Mucosa of descending colon (tissue), 3 donors: Measurements from ENCODE around the gene PLK1. TPM values are rescaled to one million over a fixed set of nuclear protein-coding genes. Genes with fewer than 3 reads are reported as not detected.

Experiments
- ATAC-seq: fragments of 200-7000 bp; cut with Tn5 transposase; one replicate; pipeline ENCODE4 v1.9.1; 2020; ENCODE audit warnings: mild to moderate bottlenecking, moderate library complexity
- DNase-seq, 3 donors: peaks; one replicate each; pipeline ENCODE4 v3.0.0-alpha.2; 2020
- H3K36me3 ChIP-seq: fragments of 200-600 bp; one replicate; pipeline ENCODE4 v1.8.0; 2021; ENCODE audit warnings: low read depth, mild to moderate bottlenecking
- H3K4me1 ChIP-seq: fragments of 200-600 bp; one replicate; pipeline ENCODE4 v1.8.0; 2021; ENCODE audit warnings: low read depth, mild to moderate bottlenecking
- H3K4me3 ChIP-seq: fragments of 200-600 bp; one replicate; pipeline ENCODE4 v1.8.0; 2021; ENCODE audit warnings: mild to moderate bottlenecking
- H3K9me3 ChIP-seq: fragments of 200-600 bp; one replicate; pipeline ENCODE4 v1.8.0; 2021; ENCODE audit warnings: mild to moderate bottlenecking
- intact Hi-C, 2 donors: fragments of 100-400 bp; cut with DNase I in 1 of 2; cut with micrococcal nuclease in 1 of 2; formaldehyde crosslinking; loops; one replicate each; pipeline versions ENCODE4 v1.11.0 to v1.11.1; 2022; cut with DNase I, micrococcal nuclease
- total RNA-seq, 3 donors: library from RNA; stranded (reverse); fragmentation: NEBNext Ultra II Directional in 2 of 3; extraction: Animal tissue kit (Norgen Biotek cat#: 25700) in 2 of 3; gene quantifications; one replicate each; pipeline versions ENCODE4 v1.2.1 to v1.2.4, GENCODE V29; 2021 to 2023
- TF ChIP-seq, protein P1 (sequence below): fragments of 200-600 bp; IDR thresholded peaks from one replicate; pipeline ENCODE4 v1.8.0; 2022; ENCODE audit warnings: antibody characterized with exemption, mild to moderate bottlenecking
- donor health status: DM: no; HTN: no; CAD: no; lungs with moderate emphysema.
- donor health status: DM: no; HTN: no; CAD: no.
- donor health status: DM: no; HTN: yes; CAD: no.

Gene PLK1
- total RNA-seq, 3 donors from 2014 or later: 4.7 to 28.6 (median 13.3) TPM

DNA sequence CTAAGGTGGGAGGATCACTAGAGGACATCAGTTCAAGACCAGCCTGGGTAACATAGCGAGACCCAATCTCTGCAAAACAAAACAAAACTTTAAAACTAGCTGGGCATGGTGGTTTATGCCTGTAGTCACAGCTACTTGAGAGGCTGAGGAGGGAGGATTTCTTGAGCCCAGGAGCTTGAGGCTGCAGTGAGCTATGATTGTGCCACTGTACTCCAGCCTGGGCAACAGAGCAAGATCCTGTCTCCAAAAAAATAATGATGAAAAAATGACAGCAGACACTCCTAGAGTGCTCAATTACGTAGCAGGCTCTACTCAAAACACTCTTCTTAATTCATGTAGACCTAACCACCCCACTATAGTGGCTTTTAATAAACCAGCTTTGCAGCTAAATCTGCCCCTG is 21.4 kb downstream of the PLK1 start:
- Histone ChIP-seq H3K4me3 (no peak overlapping the region), H3K36me3 (peaks cover 4% of the 10 kb centered on the region), H3K9me3 (no peaks in the 10 kb centered on the region), H3K4me1 (peaks cover 8% of the 10 kb centered on the region)
- no peak for DNase-seq
- intact Hi-C loops: no loop called here
- TF ChIP-seq, protein P1, sequence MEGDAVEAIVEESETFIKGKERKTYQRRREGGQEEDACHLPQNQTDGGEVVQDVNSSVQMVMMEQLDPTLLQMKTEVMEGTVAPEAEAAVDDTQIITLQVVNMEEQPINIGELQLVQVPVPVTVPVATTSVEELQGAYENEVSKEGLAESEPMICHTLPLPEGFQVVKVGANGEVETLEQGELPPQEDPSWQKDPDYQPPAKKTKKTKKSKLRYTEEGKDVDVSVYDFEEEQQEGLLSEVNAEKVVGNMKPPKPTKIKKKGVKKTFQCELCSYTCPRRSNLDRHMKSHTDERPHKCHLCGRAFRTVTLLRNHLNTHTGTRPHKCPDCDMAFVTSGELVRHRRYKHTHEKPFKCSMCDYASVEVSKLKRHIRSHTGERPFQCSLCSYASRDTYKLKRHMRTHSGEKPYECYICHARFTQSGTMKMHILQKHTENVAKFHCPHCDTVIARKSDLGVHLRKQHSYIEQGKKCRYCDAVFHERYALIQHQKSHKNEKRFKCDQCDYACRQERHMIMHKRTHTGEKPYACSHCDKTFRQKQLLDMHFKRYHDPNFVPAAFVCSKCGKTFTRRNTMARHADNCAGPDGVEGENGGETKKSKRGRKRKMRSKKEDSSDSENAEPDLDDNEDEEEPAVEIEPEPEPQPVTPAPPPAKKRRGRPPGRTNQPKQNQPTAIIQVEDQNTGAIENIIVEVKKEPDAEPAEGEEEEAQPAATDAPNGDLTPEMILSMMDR: no peak
- ATAC-seq: no peak

GRCh38 chr16:23700509-23700908 is 21.8 kb downstream of the PLK1 start:
- H3K36me3 ChIP-seq: peaks cover 4% of the 10 kb centered on the region
- TF ChIP-seq, protein P1: no peak
- DNase-seq (peak in 2 of 3 donors; percentile 65 to 69), ATAC-seq (peak; percentile 29)
- no peak overlapping the region for H3K4me3 ChIP-seq
- intact Hi-C loops: no loop called here
- H3K9me3 ChIP-seq: no peaks in the 10 kb centered on the region
- H3K4me1 ChIP-seq: peaks cover 8% of the 10 kb centered on the region

DNA sequence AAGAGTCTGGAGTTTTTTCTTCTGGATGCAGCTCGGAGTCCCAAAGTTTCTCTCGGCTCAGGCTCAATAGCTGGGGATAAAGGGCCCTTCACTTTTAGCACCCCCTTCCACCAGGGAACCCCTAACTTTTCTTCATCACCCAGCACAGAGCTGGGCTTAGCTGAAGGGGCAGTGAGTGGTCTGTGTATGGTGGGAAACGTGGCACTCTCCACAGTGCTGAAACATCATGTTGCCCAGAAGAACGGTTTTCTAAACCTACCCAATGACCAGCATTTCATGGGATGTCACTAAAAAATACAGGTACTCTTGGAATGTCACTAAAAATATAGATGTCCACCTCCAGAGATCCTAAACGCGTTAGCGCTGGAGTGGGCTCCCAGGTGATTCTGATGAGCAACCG is 22.4 kb downstream of the PLK1 start:
- peaks cover 8% of the 10 kb centered on the region for H3K4me1 ChIP-seq
- H3K36me3 ChIP-seq: peaks cover 4% of the 10 kb centered on the region
- H3K9me3 ChIP-seq: no peaks in the 10 kb centered on the region
- ATAC-seq (no peak), DNase-seq (no peak)
- intact Hi-C loops: no loop called here
- no peak overlapping the region for H3K4me3 ChIP-seq
- TF ChIP-seq, protein P1: no peak

GRCh38 chr16:23702951-23703350 is 24.3 kb downstream of the PLK1 start:
- Histone ChIP-seq H3K36me3 (peaks cover 4% of the 10 kb centered on the region), H3K4me1 (peaks cover 8% of the 10 kb centered on the region), H3K9me3 (no peaks in the 10 kb centered on the region), H3K4me3 (no peak overlapping the region)
- intact Hi-C loops: no loop called here
- ATAC-seq: no peak
- no peak for DNase-seq
- TF ChIP-seq, protein P1: no peak

GRCh38 chr16:23704772-23705516 is 26.3 kb downstream of the PLK1 start:
- Histone ChIP-seq H3K4me3 (no peak overlapping the region), H3K36me3 (peaks cover 4% of the 10 kb centered on the region), H3K4me1 (peaks cover 4% of the 10 kb centered on the region), H3K9me3 (no peaks in the 10 kb centered on the region)
- intact Hi-C loops: no loop called here
- ATAC-seq (peak; percentile 48), DNase-seq (peak in 1 of 3 donors; percentile 50)
- TF ChIP-seq, protein P1: no peak
